ENCODE results near the gene ABCA5.

DNA sequence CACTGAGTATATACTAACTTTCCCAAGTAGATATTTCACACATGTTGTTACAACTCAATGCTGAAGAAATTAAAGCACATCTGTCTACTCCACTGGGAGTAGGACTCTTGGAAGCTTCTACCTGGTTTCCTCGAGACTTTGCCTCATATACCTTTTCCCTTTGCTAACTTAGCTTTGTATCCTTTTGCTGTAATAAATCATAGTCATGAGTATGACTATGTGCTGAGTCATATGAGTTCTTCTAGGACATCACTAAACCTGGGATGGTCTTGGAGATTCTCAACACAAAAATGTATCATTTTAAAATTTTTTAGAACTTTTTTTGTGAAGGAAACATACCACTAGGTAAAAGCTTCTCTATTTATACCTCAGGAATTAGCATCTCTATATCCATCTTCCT, 39.8 kb downstream of the ABCA5 start:
- TF ChIP-seq GABPA (IDR thresholded peaks at IDR 0.05; ENCODE audit: low read depth, low read length) (no peak), GABPA (CRISPR knock-in tag; IDR thresholded peaks at IDR 0.05; ENCODE audit: low read depth) (no peak), KLF11 (CRISPR knock-in tag; IDR thresholded peaks at IDR 0.05) (no peak), ZNF331 (CRISPR knock-in tag; IDR thresholded peaks at IDR 0.05) (no peak), ZNF564 (CRISPR knock-in tag; IDR thresholded peaks at IDR 0.05) (no peak), POLR2AphosphoS5 (IDR thresholded peaks at IDR 0.05; ENCODE audit: low read depth, low read length) (no peak), ZNF567 (CRISPR knock-in tag; IDR thresholded peaks at IDR 0.05; ENCODE audit: borderline replicate concordance) (no peak), ETV5 (CRISPR knock-in tag; IDR thresholded peaks at IDR 0.05; ENCODE audit: borderline replicate concordance) (no peak), MAZ (IDR thresholded peaks at IDR 0.05; ENCODE audit: borderline replicate concordance, low read depth, low read length) (no peak), MAZ (CRISPR knock-in tag; IDR thresholded peaks at IDR 0.05; ENCODE audit: low read depth) (no peak), IKZF1 (IDR thresholded peaks at IDR 0.05) (no peak)
- TF ChIP-seq, protein P1, sequence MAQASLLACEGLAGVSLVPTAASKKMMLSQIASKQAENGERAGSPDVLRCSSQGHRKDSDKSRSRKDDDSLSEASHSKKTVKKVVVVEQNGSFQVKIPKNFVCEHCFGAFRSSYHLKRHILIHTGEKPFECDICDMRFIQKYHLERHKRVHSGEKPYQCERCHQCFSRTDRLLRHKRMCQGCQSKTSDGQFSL (CRISPR knock-in tag; IDR thresholded peaks at IDR 0.05): no peak
- TF ChIP-seq, protein P2, sequence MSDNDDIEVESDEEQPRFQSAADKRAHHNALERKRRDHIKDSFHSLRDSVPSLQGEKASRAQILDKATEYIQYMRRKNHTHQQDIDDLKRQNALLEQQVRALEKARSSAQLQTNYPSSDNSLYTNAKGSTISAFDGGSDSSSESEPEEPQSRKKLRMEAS (IDR thresholded peaks at IDR 0.05): no peak
- TF ChIP-seq, protein P3, sequence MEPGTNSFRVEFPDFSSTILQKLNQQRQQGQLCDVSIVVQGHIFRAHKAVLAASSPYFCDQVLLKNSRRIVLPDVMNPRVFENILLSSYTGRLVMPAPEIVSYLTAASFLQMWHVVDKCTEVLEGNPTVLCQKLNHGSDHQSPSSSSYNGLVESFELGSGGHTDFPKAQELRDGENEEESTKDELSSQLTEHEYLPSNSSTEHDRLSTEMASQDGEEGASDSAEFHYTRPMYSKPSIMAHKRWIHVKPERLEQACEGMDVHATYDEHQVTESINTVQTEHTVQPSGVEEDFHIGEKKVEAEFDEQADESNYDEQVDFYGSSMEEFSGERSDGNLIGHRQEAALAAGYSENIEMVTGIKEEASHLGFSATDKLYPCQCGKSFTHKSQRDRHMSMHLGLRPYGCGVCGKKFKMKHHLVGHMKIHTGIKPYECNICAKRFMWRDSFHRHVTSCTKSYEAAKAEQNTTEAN (CRISPR knock-in tag; conservative IDR thresholded peaks at IDR 0.05): no peak
- TF ChIP-seq, protein P4, sequence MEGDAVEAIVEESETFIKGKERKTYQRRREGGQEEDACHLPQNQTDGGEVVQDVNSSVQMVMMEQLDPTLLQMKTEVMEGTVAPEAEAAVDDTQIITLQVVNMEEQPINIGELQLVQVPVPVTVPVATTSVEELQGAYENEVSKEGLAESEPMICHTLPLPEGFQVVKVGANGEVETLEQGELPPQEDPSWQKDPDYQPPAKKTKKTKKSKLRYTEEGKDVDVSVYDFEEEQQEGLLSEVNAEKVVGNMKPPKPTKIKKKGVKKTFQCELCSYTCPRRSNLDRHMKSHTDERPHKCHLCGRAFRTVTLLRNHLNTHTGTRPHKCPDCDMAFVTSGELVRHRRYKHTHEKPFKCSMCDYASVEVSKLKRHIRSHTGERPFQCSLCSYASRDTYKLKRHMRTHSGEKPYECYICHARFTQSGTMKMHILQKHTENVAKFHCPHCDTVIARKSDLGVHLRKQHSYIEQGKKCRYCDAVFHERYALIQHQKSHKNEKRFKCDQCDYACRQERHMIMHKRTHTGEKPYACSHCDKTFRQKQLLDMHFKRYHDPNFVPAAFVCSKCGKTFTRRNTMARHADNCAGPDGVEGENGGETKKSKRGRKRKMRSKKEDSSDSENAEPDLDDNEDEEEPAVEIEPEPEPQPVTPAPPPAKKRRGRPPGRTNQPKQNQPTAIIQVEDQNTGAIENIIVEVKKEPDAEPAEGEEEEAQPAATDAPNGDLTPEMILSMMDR (CRISPR knock-in tag; IDR thresholded peaks at IDR 0.05): no peak
